ENCODE results near the gene PCDH8. TPM values are rescaled to one million over a fixed set of nuclear protein-coding genes. Genes with fewer than 3 reads are reported as not detected.

Gene PCDH8
- total RNA-seq, 1 experiment from 2014 or later = not detected

DNA sequence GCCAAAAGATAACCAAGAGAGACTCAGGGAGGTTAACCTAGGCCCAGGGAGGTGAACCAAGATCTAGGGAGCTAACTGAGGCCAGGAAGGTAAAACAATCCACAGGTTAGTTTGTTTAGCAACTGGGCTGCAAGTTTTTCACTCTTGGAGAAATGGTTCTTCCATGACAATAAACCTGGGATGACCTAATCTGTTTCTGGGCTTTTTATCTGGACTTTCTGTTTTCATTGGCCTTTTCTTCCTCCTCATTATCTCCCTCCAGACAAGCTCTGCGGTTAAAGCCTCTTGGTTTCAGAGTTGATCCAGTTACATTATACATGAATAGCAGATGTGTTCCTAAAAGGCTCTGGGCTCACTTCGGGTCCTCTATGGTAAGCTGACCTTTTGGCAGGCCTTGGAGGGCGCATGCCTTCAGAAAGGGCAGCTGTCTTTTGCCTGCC lies 44.2 kb downstream of the PCDH8 start (continued):
- TF ChIP-seq, protein P1, sequence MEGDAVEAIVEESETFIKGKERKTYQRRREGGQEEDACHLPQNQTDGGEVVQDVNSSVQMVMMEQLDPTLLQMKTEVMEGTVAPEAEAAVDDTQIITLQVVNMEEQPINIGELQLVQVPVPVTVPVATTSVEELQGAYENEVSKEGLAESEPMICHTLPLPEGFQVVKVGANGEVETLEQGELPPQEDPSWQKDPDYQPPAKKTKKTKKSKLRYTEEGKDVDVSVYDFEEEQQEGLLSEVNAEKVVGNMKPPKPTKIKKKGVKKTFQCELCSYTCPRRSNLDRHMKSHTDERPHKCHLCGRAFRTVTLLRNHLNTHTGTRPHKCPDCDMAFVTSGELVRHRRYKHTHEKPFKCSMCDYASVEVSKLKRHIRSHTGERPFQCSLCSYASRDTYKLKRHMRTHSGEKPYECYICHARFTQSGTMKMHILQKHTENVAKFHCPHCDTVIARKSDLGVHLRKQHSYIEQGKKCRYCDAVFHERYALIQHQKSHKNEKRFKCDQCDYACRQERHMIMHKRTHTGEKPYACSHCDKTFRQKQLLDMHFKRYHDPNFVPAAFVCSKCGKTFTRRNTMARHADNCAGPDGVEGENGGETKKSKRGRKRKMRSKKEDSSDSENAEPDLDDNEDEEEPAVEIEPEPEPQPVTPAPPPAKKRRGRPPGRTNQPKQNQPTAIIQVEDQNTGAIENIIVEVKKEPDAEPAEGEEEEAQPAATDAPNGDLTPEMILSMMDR (IDR thresholded peaks at IDR 0.05 in 2 of 3, conservative IDR thresholded peaks at IDR 0.05 in 1 of 3; ENCODE audit: borderline replicate concordance in 1 of 3, insufficient read depth in 1 of 3, low read depth in 2 of 3, low read length in 2 of 3) = no peak

DNA sequence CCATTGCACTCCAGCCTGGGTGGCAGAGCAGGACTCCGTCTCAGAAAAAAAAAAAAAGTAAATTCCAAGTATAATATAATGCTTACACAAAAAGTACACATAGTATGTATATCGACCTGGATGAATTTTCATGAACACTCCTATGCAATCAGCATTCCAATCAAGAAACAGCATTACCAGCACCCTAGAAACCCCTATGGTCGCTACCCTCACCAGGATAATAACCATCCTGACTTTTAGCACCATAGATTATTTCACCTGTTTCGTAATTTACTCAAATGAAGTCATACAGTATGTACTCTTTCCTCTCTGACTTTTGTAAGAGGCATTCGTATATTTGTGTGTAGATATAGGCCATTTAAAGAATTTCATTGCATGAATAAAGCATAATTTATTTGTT lies 47.6 kb downstream of the PCDH8 start:
- intact Hi-C loops (cut with micrococcal nuclease) = loop anchor here (10.0 kb wide), 1 partner anchor 456 kb away; no protein-coding TSS in a partner anchor
- Histone ChIP-seq H3K4me1 (ENCODE audit: control insufficient read depth in 1 of 2, insufficient read depth in 2 of 2, low read length in 2 of 2) (no peaks in the 10 kb centered on the region), H3K36me3 (ENCODE audit: control insufficient read depth in 1 of 2, insufficient read depth in 2 of 2, low read length in 2 of 2) (no peaks in the 10 kb centered on the region), H2AFZ (ENCODE audit: low read depth, low read length, poor library complexity, severe bottlenecking) (no peak overlapping the region), H3K9me3 (ENCODE audit: control insufficient read depth in 1 of 2, insufficient read depth in 1 of 2, low read depth in 1 of 2, low read length in 2 of 2) (no peaks in the 10 kb centered on the region), H4K20me1 (ENCODE audit: insufficient read depth) (no peaks in the 10 kb centered on the region), H3K27me3 (ENCODE audit: insufficient read depth, low read length) (peaks cover 12% of the 10 kb centered on the region; the same call in 1 of the 2 replicates), H3K4me3 (replicated peaks in 1 of 2; ENCODE audit: low read depth in 1 of 2, low read length in 2 of 2) (no peak overlapping the region), H3K27ac (ENCODE audit: low read depth, low read length) (no peak overlapping the region), H3K79me2 (ENCODE audit: insufficient read depth, low read length) (no peaks in the 10 kb centered on the region), H3K9ac (ENCODE audit: low read length) (no peak overlapping the region), H3K4me2 (ENCODE audit: low read length) (no peak overlapping the region), H3K9me2 (ENCODE audit: insufficient read depth) (no peaks in the 10 kb centered on the region)
- BruUV-seq (replicated peaks) = no TSS peak
- no peak for DNase-seq (ENCODE audit: low read depth, low spot score)
- no peak for ATAC-seq
- TF ChIP-seq TCF7L2 (IDR thresholded peaks at IDR 0.05; ENCODE audit: borderline replicate concordance, extremely low read depth, insufficient read depth, insufficient read length) (no peak), RAD21 (IDR thresholded peaks at IDR 0.05; ENCODE audit: low read depth) (no peak), POLR2AphosphoS5 (IDR thresholded peaks at IDR 0.05; ENCODE audit: low read depth, low read length) (no peak), EZH2phosphoT487 (IDR thresholded peaks at IDR 0.05; ENCODE audit: borderline replicate concordance) (no peak)
- TF ChIP-seq, protein P1 (IDR thresholded peaks at IDR 0.05 in 2 of 3, conservative IDR thresholded peaks at IDR 0.05 in 1 of 3; ENCODE audit: borderline replicate concordance in 1 of 3, insufficient read depth in 1 of 3, low read depth in 2 of 3, low read length in 2 of 3) = no peak
- ChIA-PET CTCF (no interaction called here), RAD21 (ENCODE audit: low non-redundant PET in 1 of 2, low total read pairs in 2 of 2, uncharacterized antibody in 2 of 2, unreplicated experiment in 2 of 2) (no interaction called here), POLR2A (no interaction called here)

Data from HCT116 (cell line).